ENCODE results near the gene ERICH6.

ERICH6 gene

GRCh38 chr3:150680562-150680961 lies 23.2 kb downstream of the ERICH6 start:
- CTCF ChIA-PET = no interaction called here
- no peak for DNase-seq (ENCODE audit: extremely low spot score)
- POLR2A ChIA-PET = no interaction called here
- no peak for TF ChIP-seq SUZ12 (IDR thresholded peaks at IDR 0.05)
- no peak for TF ChIP-seq SP1 (IDR thresholded peaks at IDR 0.05)
- TF ChIP-seq CTBP1 (IDR thresholded peaks at IDR 0.05; ENCODE audit: borderline replicate concordance) = no peak
- no peak for TF ChIP-seq ELF4 (IDR thresholded peaks at IDR 0.05)
- TF ChIP-seq PKNOX1 (IDR thresholded peaks at IDR 0.05) = no peak
- TF ChIP-seq LEF1 (IDR thresholded peaks at IDR 0.05; ENCODE audit: borderline replicate concordance) = no peak
- no peak for TF ChIP-seq BHLHE40 (IDR thresholded peaks at IDR 0.05; ENCODE audit: borderline replicate concordance)
- TF ChIP-seq ZNF384 (IDR thresholded peaks at IDR 0.05) = no peak
- TF ChIP-seq ARNT (IDR thresholded peaks at IDR 0.05) = no peak
- TF ChIP-seq FOXM1 (IDR thresholded peaks at IDR 0.05; ENCODE audit: borderline replicate concordance) = no peak
- TF ChIP-seq TARDBP (IDR thresholded peaks at IDR 0.05) = no peak
- TF ChIP-seq FOXA1 (IDR thresholded peaks at IDR 0.05) = no peak
- TF ChIP-seq L3MBTL2 (conservative IDR thresholded peaks at IDR 0.05) = no peak
- TF ChIP-seq HDGF (IDR thresholded peaks at IDR 0.05; ENCODE audit: borderline replicate concordance) = no peak
- no peak for TF ChIP-seq FOXK2 (IDR thresholded peaks at IDR 0.05)
- no peak for TF ChIP-seq NFRKB (IDR thresholded peaks at IDR 0.05)

- no peak for DNase-seq (ENCODE audit: extremely low spot score)
- POLR2A ChIA-PET = no interaction called here
- no peak for TF ChIP-seq HDGF (IDR thresholded peaks at IDR 0.05; ENCODE audit: borderline replicate concordance)
- TF ChIP-seq ARNT (IDR thresholded peaks at IDR 0.05) = no peak
- peak; percentile 75 for TF ChIP-seq ZNF384 (IDR thresholded peaks at IDR 0.05)
- no peak for TF ChIP-seq BHLHE40 (IDR thresholded peaks at IDR 0.05; ENCODE audit: borderline replicate concordance)
- TF ChIP-seq FOXM1 (IDR thresholded peaks at IDR 0.05; ENCODE audit: borderline replicate concordance) = no peak
- no peak for TF ChIP-seq FOXA1 (IDR thresholded peaks at IDR 0.05)
- TF ChIP-seq LEF1 (IDR thresholded peaks at IDR 0.05; ENCODE audit: borderline replicate concordance) = no peak
- no peak for TF ChIP-seq SP1 (IDR thresholded peaks at IDR 0.05)
- CTCF ChIA-PET = no interaction called here
These were observed 28.1 kb downstream of the ERICH6 start for GRCh38 chr3:150675587-150675986.

GRCh38 chr3:150673966-150674365 lies 29.8 kb downstream of the ERICH6 start:
- CTCF ChIA-PET = no interaction called here
- DNase-seq (ENCODE audit: extremely low spot score) = no peak
- TF ChIP-seq SP1 (IDR thresholded peaks at IDR 0.05) (no peak), L3MBTL2 (conservative IDR thresholded peaks at IDR 0.05) (no peak), ELF4 (IDR thresholded peaks at IDR 0.05) (no peak), FOXK2 (IDR thresholded peaks at IDR 0.05) (no peak), PKNOX1 (IDR thresholded peaks at IDR 0.05) (no peak), FOXA1 (IDR thresholded peaks at IDR 0.05) (no peak), CTBP1 (IDR thresholded peaks at IDR 0.05; ENCODE audit: borderline replicate concordance) (no peak), FOXM1 (IDR thresholded peaks at IDR 0.05; ENCODE audit: borderline replicate concordance) (no peak), LEF1 (IDR thresholded peaks at IDR 0.05; ENCODE audit: borderline replicate concordance) (no peak), NFRKB (IDR thresholded peaks at IDR 0.05) (no peak), SUZ12 (IDR thresholded peaks at IDR 0.05) (no peak), BHLHE40 (IDR thresholded peaks at IDR 0.05; ENCODE audit: borderline replicate concordance) (no peak), ZNF384 (IDR thresholded peaks at IDR 0.05) (no peak), TARDBP (IDR thresholded peaks at IDR 0.05) (no peak), HDGF (IDR thresholded peaks at IDR 0.05; ENCODE audit: borderline replicate concordance) (no peak), ARNT (IDR thresholded peaks at IDR 0.05) (no peak)
- POLR2A ChIA-PET = no interaction called here

- ChIA-PET POLR2A (interaction anchor here (0.5 kb wide), 1 partner anchor 100 kb away, joined by 3 read pairs; no protein-coding TSS in a partner anchor), CTCF (no interaction called here)
- DNase-seq (ENCODE audit: extremely low spot score) = no peak
- TF ChIP-seq PKNOX1 (IDR thresholded peaks at IDR 0.05) (no peak), FOXK2 (IDR thresholded peaks at IDR 0.05) (no peak), LEF1 (IDR thresholded peaks at IDR 0.05; ENCODE audit: borderline replicate concordance) (no peak), TARDBP (IDR thresholded peaks at IDR 0.05) (no peak), ARNT (IDR thresholded peaks at IDR 0.05) (no peak), CTBP1 (IDR thresholded peaks at IDR 0.05; ENCODE audit: borderline replicate concordance) (no peak), HDGF (IDR thresholded peaks at IDR 0.05; ENCODE audit: borderline replicate concordance) (no peak), ZNF384 (IDR thresholded peaks at IDR 0.05) (no peak), L3MBTL2 (conservative IDR thresholded peaks at IDR 0.05) (no peak), ELF4 (IDR thresholded peaks at IDR 0.05) (no peak), SUZ12 (IDR thresholded peaks at IDR 0.05) (no peak), FOXA1 (IDR thresholded peaks at IDR 0.05) (no peak), BHLHE40 (IDR thresholded peaks at IDR 0.05; ENCODE audit: borderline replicate concordance) (no peak), NFRKB (IDR thresholded peaks at IDR 0.05) (no peak), SP1 (IDR thresholded peaks at IDR 0.05) (no peak), FOXM1 (IDR thresholded peaks at IDR 0.05; ENCODE audit: borderline replicate concordance) (no peak)
These were observed 37.6 kb downstream of the ERICH6 start for GRCh38 chr3:150666167-150666566.

GRCh38 chr3:150663461-150663860 lies 40.3 kb downstream of the ERICH6 start:
- CTCF ChIA-PET = no interaction called here
- TF ChIP-seq SP1 (IDR thresholded peaks at IDR 0.05) (no peak), BHLHE40 (IDR thresholded peaks at IDR 0.05; ENCODE audit: borderline replicate concordance) (no peak), L3MBTL2 (conservative IDR thresholded peaks at IDR 0.05) (no peak), NFRKB (IDR thresholded peaks at IDR 0.05) (no peak), FOXA1 (IDR thresholded peaks at IDR 0.05) (no peak), PKNOX1 (IDR thresholded peaks at IDR 0.05) (no peak), LEF1 (IDR thresholded peaks at IDR 0.05; ENCODE audit: borderline replicate concordance) (no peak), CTBP1 (IDR thresholded peaks at IDR 0.05; ENCODE audit: borderline replicate concordance) (no peak), HDGF (IDR thresholded peaks at IDR 0.05; ENCODE audit: borderline replicate concordance) (no peak), ARNT (IDR thresholded peaks at IDR 0.05) (no peak), TARDBP (IDR thresholded peaks at IDR 0.05) (no peak), ZNF384 (IDR thresholded peaks at IDR 0.05) (no peak), FOXK2 (IDR thresholded peaks at IDR 0.05) (no peak), ELF4 (IDR thresholded peaks at IDR 0.05) (no peak), SUZ12 (IDR thresholded peaks at IDR 0.05) (no peak), FOXM1 (IDR thresholded peaks at IDR 0.05; ENCODE audit: borderline replicate concordance) (no peak)
- POLR2A ChIA-PET = no interaction called here
- DNase-seq (ENCODE audit: extremely low spot score) = no peak
